ENCODE data around the gene LANCL3. TPM values are rescaled to one million over a fixed set of nuclear protein-coding genes. Genes with fewer than 3 reads are reported as not detected.
"Not testable (repeated sequence)": the region's sequence is repeated elsewhere in the genome, so short reads cannot be mapped to it uniquely, and the experiment has no call there.

Gene LANCL3
- polyA plus RNA-seq (2013, experiment 1 of 2) = not detected
- not detected for polyA plus RNA-seq (2013, experiment 2 of 2)

GRCh38 chrX:37571426-37572107 is at the start of gene LANCL3:
LANCL3 (plus strand) TSS chrX:37571661; CDS start chrX:37571871, 210 bp downstream.
- Histone ChIP-seq H3K4me2 (ENCODE audit: low read length, poor library complexity, severe bottlenecking) (peak within 1 kb of the TSS; percentile 58), H3K4me3 (ENCODE audit: insufficient read depth in 1 of 2, low read depth in 1 of 2, low read length in 2 of 2) (peak within 1 kb of the TSS in 1 of 2 experiments; percentile 47)
- not testable (repeated sequence) for H2BK5ac ChIP-seq (ENCODE audit: low read depth, low read length, poor library complexity, severe bottlenecking); H3K36me3 ChIP-seq (ENCODE audit: control insufficient read depth in 1 of 2, insufficient read depth in 2 of 2, low read depth in 1 of 2, low read length in 2 of 2); H4K8ac ChIP-seq (ENCODE audit: low read length); H2BK120ac ChIP-seq (ENCODE audit: low read depth, low read length); H2BK15ac ChIP-seq (ENCODE audit: low read depth, poor library complexity, severe bottlenecking); H3K23ac ChIP-seq (ENCODE audit: low read length in 2 of 2); H3K14ac ChIP-seq (ENCODE audit: low read length in 2 of 2); H3K79me1 ChIP-seq (replicated peaks; ENCODE audit: low read length, poor library complexity, severe bottlenecking); H3K9ac ChIP-seq (ENCODE audit: low read length); H4K91ac ChIP-seq (ENCODE audit: low read length); H3K27me3 ChIP-seq (ENCODE audit: control insufficient read depth in 1 of 2, insufficient read depth in 1 of 2, low read length in 2 of 2); DNase-seq; H3K18ac ChIP-seq (ENCODE audit: low read depth in 1 of 2, low read length in 2 of 2); H3K27ac ChIP-seq (ENCODE audit: low read length, poor library complexity, severe bottlenecking); H3K4ac ChIP-seq (ENCODE audit: low read depth in 1 of 2, low read length in 2 of 2); H3K4me1 ChIP-seq (ENCODE audit: control insufficient read depth, insufficient read depth, low read depth, low read length); H3K9me3 ChIP-seq (ENCODE audit: control insufficient read depth, low read length); H2AFZ ChIP-seq (ENCODE audit: low read depth, low read length); H2AK5ac ChIP-seq (ENCODE audit: low read length, severe bottlenecking); H2BK12ac ChIP-seq (ENCODE audit: low read length in 2 of 2)
- 7% methylated on average over 19 of the region's 68 CpGs for WGBS

DNA sequence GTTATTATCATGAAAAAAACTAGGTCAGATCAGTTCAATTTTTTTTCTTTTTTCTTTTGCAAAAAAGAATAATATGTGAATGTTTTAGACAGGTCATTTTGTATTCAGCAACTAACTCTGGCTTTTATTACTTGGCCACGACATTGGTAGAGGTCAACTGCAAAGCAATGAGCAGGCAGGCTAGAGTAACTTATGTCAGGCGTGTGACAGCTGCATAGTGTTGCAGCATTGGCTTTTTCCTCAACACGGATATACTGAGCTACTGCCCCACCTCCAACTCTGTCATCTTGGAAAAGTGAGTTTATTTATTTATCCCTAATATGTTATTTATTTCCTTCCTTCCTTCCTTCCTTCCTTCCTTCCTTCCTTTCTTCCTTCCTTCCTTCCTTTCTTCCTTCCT is 47.8 kb upstream of the LANCL3 start:
- not testable (repeated sequence) for H2AFZ ChIP-seq (ENCODE audit: low read depth, low read length); H3K23ac ChIP-seq (ENCODE audit: low read length in 2 of 2); H2BK120ac ChIP-seq (ENCODE audit: low read depth, low read length); H3K9me3 ChIP-seq (ENCODE audit: control insufficient read depth, low read length); H4K8ac ChIP-seq (ENCODE audit: low read length); H2BK5ac ChIP-seq (ENCODE audit: low read depth, low read length, poor library complexity, severe bottlenecking); H3K27ac ChIP-seq (ENCODE audit: low read length, poor library complexity, severe bottlenecking); H2AK5ac ChIP-seq (ENCODE audit: low read length, severe bottlenecking); H3K18ac ChIP-seq (ENCODE audit: low read depth in 1 of 2, low read length in 2 of 2); H2BK15ac ChIP-seq (ENCODE audit: low read depth, poor library complexity, severe bottlenecking); H3K27me3 ChIP-seq (ENCODE audit: control insufficient read depth in 1 of 2, insufficient read depth in 1 of 2, low read length in 2 of 2); H3K4me2 ChIP-seq (ENCODE audit: low read length, poor library complexity, severe bottlenecking); H4K91ac ChIP-seq (ENCODE audit: low read length); DNase-seq; H3K4me3 ChIP-seq (ENCODE audit: insufficient read depth in 1 of 2, low read depth in 1 of 2, low read length in 2 of 2); H3K79me1 ChIP-seq (replicated peaks; ENCODE audit: low read length, poor library complexity, severe bottlenecking); H3K4me1 ChIP-seq (ENCODE audit: control insufficient read depth, insufficient read depth, low read depth, low read length); H3K4ac ChIP-seq (ENCODE audit: low read depth in 1 of 2, low read length in 2 of 2); H3K9ac ChIP-seq (ENCODE audit: low read length); H2BK12ac ChIP-seq (ENCODE audit: low read length in 2 of 2); H3K14ac ChIP-seq (ENCODE audit: low read length in 2 of 2); H3K36me3 ChIP-seq (ENCODE audit: control insufficient read depth in 1 of 2, insufficient read depth in 2 of 2, low read depth in 1 of 2, low read length in 2 of 2)
- 73% methylated on average over 1 of the region's 3 CpGs for WGBS

DNA sequence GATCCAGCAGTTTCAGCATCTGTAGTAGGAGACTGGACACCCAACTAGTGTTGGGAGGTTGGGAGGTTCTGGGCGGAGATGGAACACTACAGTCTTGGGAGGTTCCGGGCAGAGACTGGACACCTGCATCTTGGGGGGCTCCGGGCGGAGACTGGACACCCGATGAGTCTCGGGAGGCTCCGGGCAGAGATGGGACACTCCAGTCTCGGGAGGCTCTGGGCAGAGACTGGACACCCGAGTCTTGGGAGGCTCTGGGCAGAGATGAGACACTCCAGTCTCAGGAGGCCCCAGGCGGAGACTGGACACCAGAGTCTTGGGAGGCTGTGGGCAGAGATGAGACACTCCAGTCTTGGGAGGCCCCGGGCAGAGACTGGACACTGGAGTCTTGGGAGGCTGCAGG is 29.5 kb upstream of the LANCL3 start:
- 92% methylated on average over 11 of the region's 11 CpGs for WGBS
- H3K4me1 ChIP-seq (ENCODE audit: control insufficient read depth, insufficient read depth, low read depth, low read length) = peaks cover 2% of the 10 kb centered on the region
- H2AFZ ChIP-seq (ENCODE audit: low read depth, low read length) = no peak overlapping the region
- peaks cover 7% of the 10 kb centered on the region for H3K9me3 ChIP-seq (ENCODE audit: control insufficient read depth, low read length)
- no peak overlapping the region for H3K4me2 ChIP-seq (ENCODE audit: low read length, poor library complexity, severe bottlenecking)
- H4K91ac ChIP-seq (ENCODE audit: low read length) = no peak overlapping the region
- H4K8ac ChIP-seq (ENCODE audit: low read length) = no peak overlapping the region
- H2BK15ac ChIP-seq (ENCODE audit: low read depth, poor library complexity, severe bottlenecking) = no peak overlapping the region
- no peak overlapping the region for H2AK5ac ChIP-seq (ENCODE audit: low read length, severe bottlenecking)
- no peak overlapping the region for H2BK12ac ChIP-seq (ENCODE audit: low read length in 2 of 2)
- H3K23ac ChIP-seq (ENCODE audit: low read length in 2 of 2) = no peak overlapping the region
- H3K27me3 ChIP-seq (ENCODE audit: control insufficient read depth in 1 of 2, insufficient read depth in 1 of 2, low read length in 2 of 2) = no peaks in the 10 kb centered on the region
- H3K9ac ChIP-seq (ENCODE audit: low read length) = no peak overlapping the region
- no peak overlapping the region for H3K18ac ChIP-seq (ENCODE audit: low read depth in 1 of 2, low read length in 2 of 2)
- DNase-seq = no peak
- H2BK120ac ChIP-seq (ENCODE audit: low read depth, low read length) = no peak overlapping the region
- no peak overlapping the region for H3K27ac ChIP-seq (ENCODE audit: low read length, poor library complexity, severe bottlenecking)
- H3K4ac ChIP-seq (ENCODE audit: low read depth in 1 of 2, low read length in 2 of 2) = no peak overlapping the region
- H3K14ac ChIP-seq (ENCODE audit: low read length in 2 of 2) = no peak overlapping the region
- H3K36me3 ChIP-seq (ENCODE audit: control insufficient read depth in 1 of 2, insufficient read depth in 2 of 2, low read depth in 1 of 2, low read length in 2 of 2) = no peaks in the 10 kb centered on the region
- no peak overlapping the region for H2BK5ac ChIP-seq (ENCODE audit: low read depth, low read length, poor library complexity, severe bottlenecking)
- H3K4me3 ChIP-seq (ENCODE audit: insufficient read depth in 1 of 2, low read depth in 1 of 2, low read length in 2 of 2) = no peak overlapping the region
- H3K79me1 ChIP-seq (replicated peaks; ENCODE audit: low read length, poor library complexity, severe bottlenecking) = no peaks in the 10 kb centered on the region

GRCh38 chrX:37542791-37543190 is 28.7 kb upstream of the LANCL3 start:
- no peaks in the 10 kb centered on the region for H3K27me3 ChIP-seq (ENCODE audit: control insufficient read depth in 1 of 2, insufficient read depth in 1 of 2, low read length in 2 of 2)
- H4K8ac ChIP-seq (ENCODE audit: low read length) = no peak overlapping the region
- no peak overlapping the region for H3K14ac ChIP-seq (ENCODE audit: low read length in 2 of 2)
- no peaks in the 10 kb centered on the region for H3K36me3 ChIP-seq (ENCODE audit: control insufficient read depth in 1 of 2, insufficient read depth in 2 of 2, low read depth in 1 of 2, low read length in 2 of 2)
- DNase-seq = no peak
- no peak overlapping the region for H3K4me3 ChIP-seq (ENCODE audit: insufficient read depth in 1 of 2, low read depth in 1 of 2, low read length in 2 of 2)
- H2AFZ ChIP-seq (ENCODE audit: low read depth, low read length) = no peak overlapping the region
- H3K18ac ChIP-seq (ENCODE audit: low read depth in 1 of 2, low read length in 2 of 2) = no peak overlapping the region
- H3K23ac ChIP-seq (ENCODE audit: low read length in 2 of 2) = no peak overlapping the region
- H2AK5ac ChIP-seq (ENCODE audit: low read length, severe bottlenecking) = no peak overlapping the region
- H4K91ac ChIP-seq (ENCODE audit: low read length) = no peak overlapping the region
- no peak overlapping the region for H2BK15ac ChIP-seq (ENCODE audit: low read depth, poor library complexity, severe bottlenecking)
- H3K4me1 ChIP-seq (ENCODE audit: control insufficient read depth, insufficient read depth, low read depth, low read length) = no peaks in the 10 kb centered on the region
- H3K9ac ChIP-seq (ENCODE audit: low read length) = no peak overlapping the region
- H3K4ac ChIP-seq (ENCODE audit: low read depth in 1 of 2, low read length in 2 of 2) = no peak overlapping the region
- H3K79me1 ChIP-seq (replicated peaks; ENCODE audit: low read length, poor library complexity, severe bottlenecking) = no peaks in the 10 kb centered on the region
- 84% methylated on average over 14 of the region's 15 CpGs for WGBS
- peaks cover 7% of the 10 kb centered on the region for H3K9me3 ChIP-seq (ENCODE audit: control insufficient read depth, low read length)
- no peak overlapping the region for H3K27ac ChIP-seq (ENCODE audit: low read length, poor library complexity, severe bottlenecking)
- no peak overlapping the region for H2BK5ac ChIP-seq (ENCODE audit: low read depth, low read length, poor library complexity, severe bottlenecking)
- no peak overlapping the region for H2BK12ac ChIP-seq (ENCODE audit: low read length in 2 of 2)
- no peak overlapping the region for H2BK120ac ChIP-seq (ENCODE audit: low read depth, low read length)
- H3K4me2 ChIP-seq (ENCODE audit: low read length, poor library complexity, severe bottlenecking) = no peak overlapping the region
